ENCODE results near the gene DUSP18.
"Not testable (repeated sequence)": the region's sequence is repeated elsewhere in the genome, so short reads cannot be mapped to it uniquely, and the experiment has no call there.

The DUSP18 gene

DNA sequence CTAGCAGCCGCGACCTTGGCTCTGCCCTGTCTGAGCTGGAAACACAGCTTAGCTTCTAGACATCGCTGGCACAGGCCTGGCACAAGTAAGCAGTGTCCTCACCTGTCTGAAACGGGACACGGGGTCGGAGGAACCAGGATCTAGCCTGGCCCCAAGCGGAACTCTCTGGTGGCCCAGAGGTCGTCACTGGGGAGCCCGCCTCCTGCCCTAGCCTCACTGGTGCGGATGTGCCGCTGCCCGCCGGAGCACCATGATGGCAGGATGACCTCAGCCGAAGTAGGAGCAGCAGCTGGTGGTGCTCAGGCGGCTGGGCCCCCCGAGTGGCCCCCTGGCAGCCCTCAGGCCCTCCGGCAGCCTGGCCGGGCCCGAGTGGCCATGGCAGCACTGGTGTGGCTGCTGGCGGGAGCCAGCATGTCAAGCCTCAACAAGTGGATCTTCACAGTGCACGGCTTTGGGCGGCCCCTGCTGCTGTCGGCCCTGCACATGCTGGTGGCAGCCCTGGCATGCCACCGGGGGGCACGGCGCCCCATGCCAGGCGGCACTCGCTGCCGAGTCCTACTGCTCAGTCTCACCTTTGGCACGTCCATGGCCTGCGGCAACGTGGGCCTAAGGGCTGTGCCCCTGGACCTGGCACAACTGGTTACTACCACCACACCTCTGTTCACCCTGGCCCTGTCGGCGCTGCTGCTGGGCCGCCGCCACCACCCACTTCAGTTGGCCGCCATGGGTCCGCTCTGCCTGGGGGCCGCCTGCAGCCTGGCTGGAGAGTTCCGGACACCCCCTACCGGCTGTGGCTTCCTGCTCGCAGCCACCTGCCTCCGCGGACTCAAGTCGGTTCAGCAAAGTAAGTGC, 31.2 kb downstream of the DUSP18 start:
- DNase-seq = peak; percentile 9

DNA sequence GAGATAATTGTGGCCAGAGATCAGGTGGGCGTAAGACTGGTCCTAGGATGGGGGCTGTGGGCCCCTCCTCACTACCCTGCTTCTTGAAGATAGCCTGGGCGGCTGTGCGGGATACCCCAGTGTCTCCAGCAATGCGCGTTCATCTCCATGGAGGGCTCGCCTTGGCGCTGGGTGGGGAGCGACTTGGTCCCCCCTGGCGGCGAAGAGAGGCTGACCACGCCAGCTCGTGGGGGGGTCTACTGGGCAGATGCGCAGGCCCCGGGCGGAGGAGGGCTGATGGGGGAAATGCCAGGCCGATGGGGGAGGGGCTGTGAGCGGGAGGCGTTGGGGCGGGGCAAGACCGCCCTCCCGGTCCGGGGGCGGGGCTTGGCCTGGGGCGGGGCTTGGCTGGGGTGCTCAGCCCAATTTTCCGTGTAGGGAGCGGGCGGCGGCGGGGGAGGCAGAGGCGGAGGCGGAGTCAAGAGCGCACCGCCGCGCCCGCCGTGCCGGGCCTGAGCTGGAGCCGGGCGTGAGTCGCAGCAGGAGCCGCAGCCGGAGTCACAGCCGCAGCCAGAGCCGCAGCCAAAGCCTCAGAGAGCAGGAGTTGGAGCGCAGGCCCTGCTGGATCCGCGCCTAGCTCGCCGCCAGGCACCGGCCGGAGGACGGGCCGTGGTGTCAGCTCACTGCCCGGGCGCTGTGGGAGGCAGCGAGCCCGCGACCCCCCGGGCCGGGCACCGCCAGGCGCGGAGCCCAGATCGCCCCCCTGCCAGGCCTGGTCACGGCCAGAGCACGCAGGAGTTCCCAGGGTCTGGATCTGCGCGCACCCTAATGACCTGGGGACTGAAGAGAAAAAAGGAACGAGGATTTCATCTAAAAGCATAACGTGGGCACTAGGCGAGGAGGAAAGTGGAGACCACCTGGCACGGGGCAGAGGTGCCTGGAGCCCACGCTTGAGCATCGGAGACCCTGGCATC, 32.1 kb downstream of the DUSP18 start, which contains the start of gene SLC35E4:
SLC35E4 (plus strand) TSS at position 509 of the 953 bp plus-strand sequence. CDS start 670 bp downstream, outside the sequence.
- peak; percentile 95 for DNase-seq

DNA sequence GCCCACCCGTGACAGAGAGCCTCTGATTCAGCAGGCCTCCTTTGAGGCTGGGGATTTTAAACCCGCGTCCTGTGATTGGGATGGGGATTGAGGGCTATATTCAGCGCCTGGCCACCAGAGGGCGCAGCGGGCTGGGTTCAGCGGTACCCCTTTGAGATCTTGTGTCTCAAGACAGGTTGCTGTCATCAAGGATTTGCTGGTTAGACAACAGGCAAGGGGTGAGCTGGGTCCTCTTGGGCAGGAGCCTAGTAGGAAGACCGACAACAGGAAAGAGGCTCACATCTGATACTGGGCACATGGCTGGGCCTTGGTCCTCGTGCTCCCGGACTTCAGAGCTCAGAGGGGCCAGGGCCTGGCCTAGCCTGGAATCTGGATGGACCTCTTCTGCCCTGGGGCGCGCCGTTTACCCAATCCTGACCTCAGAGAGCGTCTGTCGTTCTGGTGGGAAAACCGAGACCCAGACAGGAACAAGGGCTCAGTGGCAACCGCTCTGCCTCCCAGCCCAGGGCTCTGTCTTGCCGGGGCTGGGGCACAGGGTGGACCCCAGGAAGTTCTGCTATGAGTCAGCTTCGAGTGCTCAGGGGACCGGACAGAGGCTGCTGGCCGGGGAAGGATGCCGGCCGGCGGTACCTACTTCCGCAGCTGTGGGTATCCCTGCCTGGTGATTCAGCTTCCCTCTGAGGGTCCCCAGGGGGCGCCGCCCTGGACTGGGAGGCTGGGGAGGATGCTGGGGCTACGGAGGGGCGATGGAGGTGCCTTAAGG, 33.0 kb downstream of the DUSP18 start:
- DNase-seq = peak; percentile 91

DNA sequence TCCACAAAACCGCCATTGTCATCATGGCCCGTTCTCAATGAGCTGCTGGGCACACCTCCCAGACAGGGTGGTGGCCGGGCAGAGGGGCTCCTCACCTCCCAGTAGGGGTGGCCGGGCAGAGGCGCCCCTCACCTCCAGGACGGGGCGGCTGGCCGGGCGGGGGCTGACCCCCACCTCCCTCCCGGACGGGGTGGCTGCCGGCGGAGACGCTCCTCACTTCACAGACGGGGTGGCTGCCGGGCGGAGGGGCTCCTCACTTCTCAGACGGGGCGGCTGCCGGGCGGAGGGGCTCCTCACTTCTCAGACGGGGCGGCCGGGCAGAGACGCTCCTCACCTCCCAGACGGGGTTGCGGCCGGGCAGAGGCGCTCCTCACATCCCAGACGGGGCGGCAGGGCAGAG, 36.2 kb downstream of the DUSP18 start:
- DNase-seq = not testable (repeated sequence)

DNA sequence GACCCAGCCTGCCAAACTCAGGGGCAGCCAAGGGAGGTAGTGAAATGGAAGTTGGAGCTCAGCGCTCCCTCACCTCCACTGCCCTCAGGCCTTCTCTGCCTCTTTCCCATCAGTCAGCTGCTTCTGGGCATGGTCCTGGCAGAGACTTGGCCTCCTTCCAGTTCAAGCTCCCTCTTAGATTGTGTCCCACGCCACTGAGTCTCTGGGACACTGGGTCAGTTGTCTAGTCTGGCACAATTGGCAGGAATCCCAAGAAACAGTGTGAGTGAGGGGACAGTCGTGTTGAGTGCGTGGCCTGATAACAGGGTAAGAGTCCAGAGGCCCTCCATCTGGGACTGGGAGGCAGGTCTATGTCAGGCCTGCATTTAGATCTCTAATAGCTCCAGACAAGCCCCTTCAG, 39.2 kb downstream of the DUSP18 start:
- DNase-seq = no peak

DNA sequence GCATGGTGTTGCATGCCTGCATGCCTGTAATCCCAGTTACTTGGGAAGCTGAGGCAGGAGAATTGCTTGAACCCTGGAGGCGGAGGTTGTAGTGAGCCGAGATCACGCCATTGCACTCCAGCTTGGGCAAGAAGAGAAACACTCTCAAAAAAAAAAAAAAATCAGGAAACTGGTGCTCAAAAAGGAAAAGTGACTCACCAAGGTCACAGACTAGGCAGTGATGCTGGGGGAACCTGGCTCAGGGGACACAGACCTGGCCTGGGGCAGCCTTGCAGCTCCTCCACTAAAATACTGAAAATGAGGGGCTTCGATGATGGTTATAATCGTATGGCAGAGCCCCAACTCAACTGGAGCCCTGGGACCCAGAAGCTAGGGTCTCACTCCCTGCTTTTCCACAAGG, 40.2 kb downstream of the DUSP18 start:
- no peak for DNase-seq

DNA sequence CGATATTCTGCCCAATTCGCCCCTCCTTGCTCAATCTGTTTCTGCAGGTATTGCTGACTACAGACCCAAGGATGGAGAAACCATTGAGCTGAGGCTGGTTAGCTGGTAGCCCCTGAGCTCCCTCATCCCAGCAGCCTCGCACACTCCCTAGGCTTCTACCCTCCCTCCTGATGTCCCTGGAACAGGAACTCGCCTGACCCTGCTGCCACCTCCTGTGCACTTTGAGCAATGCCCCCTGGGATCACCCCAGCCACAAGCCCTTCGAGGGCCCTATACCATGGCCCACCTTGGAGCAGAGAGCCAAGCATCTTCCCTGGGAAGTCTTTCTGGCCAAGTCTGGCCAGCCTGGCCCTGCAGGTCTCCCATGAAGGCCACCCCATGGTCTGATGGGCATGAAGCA, 41.3 kb downstream of the DUSP18 start:
- DNase-seq = no peak

DNA sequence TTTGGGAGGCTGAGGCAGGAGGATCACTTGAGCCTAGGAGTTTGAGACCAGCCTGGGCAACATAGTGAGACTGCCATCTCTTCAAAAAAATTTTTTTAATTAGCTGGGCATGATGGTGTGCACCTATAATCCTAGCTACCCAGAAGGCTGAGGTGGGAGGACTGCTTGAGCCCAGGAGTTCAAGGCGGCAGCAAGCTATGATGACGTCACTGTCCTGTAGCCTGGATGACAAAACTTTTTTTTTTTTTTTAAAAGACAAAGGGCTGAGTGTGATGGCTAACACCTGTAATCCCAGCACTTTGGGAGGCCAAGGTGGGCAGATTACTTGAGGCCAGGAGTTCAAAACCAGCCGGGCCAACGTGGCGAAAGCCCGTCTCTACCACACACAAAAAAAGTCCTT, 47.8 kb downstream of the DUSP18 start:
- DNase-seq = not testable (repeated sequence)

DNA sequence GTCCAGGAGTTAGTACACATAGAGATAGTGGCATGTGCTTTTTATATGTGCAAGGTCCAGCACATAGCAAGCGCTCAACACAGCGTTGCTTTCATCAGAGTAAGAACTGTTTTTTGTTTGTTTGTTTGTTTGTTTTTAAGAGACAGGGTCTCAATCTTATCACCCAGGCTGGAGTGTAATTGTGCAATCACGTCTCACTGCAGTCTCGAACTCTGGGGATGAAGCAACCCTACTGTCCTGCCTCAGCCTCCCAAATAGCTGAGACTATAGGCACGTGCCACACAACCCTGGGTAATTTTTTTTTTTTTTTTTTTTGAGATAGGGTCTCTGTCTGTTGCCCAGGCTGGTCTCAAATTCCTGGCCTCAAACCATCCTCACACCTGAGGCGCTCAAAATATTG, 49.9 kb downstream of the DUSP18 start:
- DNase-seq = no peak

DNA sequence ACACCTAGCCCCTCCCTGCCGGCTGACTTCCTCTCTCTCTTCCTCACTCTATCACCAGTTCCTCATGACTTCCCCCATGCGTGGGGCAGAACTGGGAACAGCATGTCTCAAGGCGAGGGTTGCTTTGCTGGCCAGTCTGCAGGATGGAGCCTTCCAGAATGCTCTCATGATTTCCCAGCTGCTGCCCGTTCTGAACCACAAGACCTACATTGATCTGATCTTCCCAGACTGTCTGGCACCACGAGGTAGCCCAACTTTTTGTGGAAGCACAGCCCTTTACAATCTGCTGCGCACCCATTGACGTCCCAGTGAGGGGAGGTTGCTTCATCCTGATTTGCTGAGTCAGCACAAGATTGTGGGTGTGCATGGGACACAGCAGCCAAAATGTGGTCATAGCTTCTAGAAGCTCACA, 52.1 kb downstream of the DUSP18 start:
- DNase-seq = no peak

DNA sequence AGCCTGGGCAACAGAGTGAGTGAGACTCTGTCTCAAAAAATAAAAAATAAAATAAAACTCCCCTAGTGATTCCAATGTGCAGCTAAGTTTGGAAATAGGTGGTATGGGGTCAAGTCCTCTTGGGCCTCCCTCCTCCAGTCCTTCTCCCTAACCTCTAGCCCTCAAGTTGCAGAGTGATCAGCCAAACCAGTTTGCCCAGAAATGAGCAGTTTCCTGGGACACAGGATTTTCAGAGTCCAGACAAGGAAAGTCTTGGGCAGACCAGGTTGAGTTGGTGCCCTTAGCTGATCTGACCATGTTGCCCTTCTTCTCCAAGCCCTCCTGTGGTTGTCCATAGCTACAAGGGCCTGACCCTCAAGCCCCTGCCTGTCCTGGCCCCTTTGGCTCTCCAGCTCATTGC, 52.8 kb downstream of the DUSP18 start:
- no peak for DNase-seq

DNA sequence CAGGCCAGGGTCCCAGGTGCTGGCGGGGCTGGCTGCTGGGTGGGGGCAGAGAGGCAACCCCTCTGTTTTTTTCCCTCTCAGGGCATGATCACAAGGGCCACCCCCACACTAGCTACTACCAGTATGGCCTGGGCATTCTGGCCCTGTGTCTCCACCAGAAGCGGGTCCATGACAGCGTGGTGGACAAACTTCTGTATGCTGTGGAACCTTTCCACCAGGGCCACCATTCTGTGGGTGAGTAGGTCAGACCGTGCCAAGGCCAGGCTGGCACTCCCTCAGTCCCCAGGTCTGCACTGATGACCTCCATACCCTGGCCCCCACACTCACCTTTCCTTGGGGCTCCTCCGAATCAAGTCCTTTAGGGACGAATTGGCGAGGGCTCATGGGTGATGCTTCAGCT, 53.4 kb downstream of the DUSP18 start:
- DNase-seq = no peak

DNA sequence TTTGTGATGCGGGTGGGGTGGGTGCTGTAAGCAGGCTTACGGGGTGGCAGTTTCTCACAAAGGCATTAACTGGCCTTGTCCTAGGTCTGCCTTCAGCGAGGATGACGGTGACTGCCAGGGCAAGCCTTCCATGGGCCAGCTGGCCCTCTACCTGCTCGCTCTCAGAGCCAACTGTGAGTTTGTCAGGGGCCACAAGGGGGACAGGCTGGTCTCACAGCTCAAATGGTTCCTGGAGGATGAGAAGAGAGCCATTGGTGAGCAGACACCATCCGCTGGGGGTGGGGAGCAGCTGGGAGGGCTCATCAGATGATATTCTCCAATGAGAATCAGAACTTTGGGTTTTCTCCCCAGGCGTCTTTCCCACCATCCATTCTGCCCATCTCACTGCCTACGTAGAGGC, 54.9 kb downstream of the DUSP18 start:
- no peak for DNase-seq
